Coronary artery (tissue), 2 donors: ENCODE measurements around the gene RBM47.
"Not testable (repeated sequence)": the region's sequence is repeated elsewhere in the genome, so short reads cannot be mapped to it uniquely, and the experiment has no call there.

Experiments used
- DNase-seq: peaks from one replicate; pipeline ENCODE4 v3.0.0-alpha.2; 2017; ENCODE audit warnings: low spot score
- H3K27ac ChIP-seq, 2 donors: fragments of 200-600 bp; sonication (generic); one replicate each; pipeline ENCODE4 v1.5.1; 2016 to 2019
- H3K4me3 ChIP-seq: fragments of 200-600 bp; sonication (generic); 2 replicates; pipeline ENCODE4 v1.5.1; 2016; ENCODE audit warnings: mild to moderate bottlenecking, moderate library complexity
- CTCF ChIP-seq: fragments of 200-600 bp; sonication (generic); IDR thresholded peaks from one replicate; pipeline ENCODE4 v1.5.1; 2019; ENCODE audit warnings: antibody characterized with exemption

Gene RBM47

GRCh38 chr4:40437741-40438383 is 191.8 kb downstream of the RBM47 start:
- H3K27ac ChIP-seq = no peak overlapping the region
- no peak overlapping the region for H3K4me3 ChIP-seq
- DNase-seq = no peak
- TF ChIP-seq CTCF = no peak

- not testable (repeated sequence) for DNase-seq, H3K27ac ChIP-seq, H3K4me3 ChIP-seq
Measured at GRCh38 chr4:40435306-40435705, 194.4 kb downstream of the RBM47 start.

- Histone ChIP-seq H3K4me3 (no peak overlapping the region), H3K27ac (no peak overlapping the region)
- DNase-seq = no peak
- TF ChIP-seq CTCF = no peak
Measured at GRCh38 chr4:40434126-40434687, 195.5 kb downstream of the RBM47 start.

GRCh38 chr4:40432504-40432903 is 197.2 kb downstream of the RBM47 start:
- TF ChIP-seq CTCF = no peak
- no peak for DNase-seq
- Histone ChIP-seq H3K27ac (no peak overlapping the region), H3K4me3 (no peak overlapping the region)

GRCh38 chr4:40427871-40428270 is 201.8 kb downstream of the RBM47 start:
- DNase-seq, H3K4me3 ChIP-seq, H3K27ac ChIP-seq: not testable (repeated sequence)

- TF ChIP-seq CTCF = no peak
- H3K27ac ChIP-seq = no peak overlapping the region
- DNase-seq = no peak
- H3K4me3 ChIP-seq = no peak overlapping the region
Measured at GRCh38 chr4:40427128-40427527, 202.5 kb downstream of the RBM47 start.

GRCh38 chr4:40425799-40426574 is 203.7 kb downstream of the RBM47 start:
- Histone ChIP-seq H3K4me3 (no peak overlapping the region), H3K27ac (no peak overlapping the region)
- TF ChIP-seq CTCF = no peak
- no peak for DNase-seq

- Histone ChIP-seq H3K4me3 (no peak overlapping the region), H3K27ac (no peak overlapping the region)
- TF ChIP-seq CTCF = no peak
- no peak for DNase-seq
Measured at GRCh38 chr4:40423735-40424134, 205.9 kb downstream of the RBM47 start.
